PC-9 (cell line): Measurements from ENCODE around the gene FAM47E. TPM values are rescaled to one million over a fixed set of nuclear protein-coding genes. Genes with fewer than 3 reads are reported as not detected.
"Not testable (repeated sequence)": the region's sequence is repeated elsewhere in the genome, so short reads cannot be mapped to it uniquely, and the experiment has no call there.

Experiments used
- BruUV-seq: library from RNA; stranded (reverse); fragments of 400-500 nt; replicated peaks from 2 replicates; lab custom pipeline; 2021; lab: Mats Ljungman, UMichigan
- CTCF ChIA-PET: fragments of 300-600 bp; sonication (Branson Sonifier 250); formaldehyde crosslinking; loops from one replicate; lab custom pipeline; 2022; ENCODE audit warnings: antibody characterized with exemption; lab: Charles Lee
- POLR2A ChIA-PET: fragments of 300-600 bp; sonication (Branson Sonifier 250); formaldehyde crosslinking; loops from one replicate; lab custom pipeline; 2022; ENCODE audit warnings: antibody characterized with exemption; ENCODE audit not compliant: unreplicated experiment; lab: Charles Lee
- DNase-seq, 2 experiments: peaks; one replicate each; pipeline versions ENCODE4 v3.0.0 to v3.0.0-alpha.2; 2015 to 2022; ENCODE audit warnings: mixed read lengths in 1 of 2
- H2AFZ ChIP-seq: fragments of 200-600 bp; sonication (generic); 2 replicates; pipeline ENCODE4 v1.8.1; 2017; ENCODE audit warnings: antibody characterized with exemption
- H3F3A ChIP-seq: fragments of 200-600 bp; sonication (generic); 2 replicates; pipeline ENCODE4 v1.8.1; 2017; ENCODE audit warnings: antibody characterized with exemption, mild to moderate bottlenecking, low read depth; ENCODE audit not compliant: insufficient read depth
- H3K27ac ChIP-seq: fragments of 200-600 bp; sonication (generic); 2 replicates; pipeline ENCODE4 v1.6.1; 2016; ENCODE audit warnings: mixed run types
- H3K27me3 ChIP-seq: fragments of 200-600 bp; sonication (generic); 2 replicates; pipeline ENCODE4 v1.6.1; 2016; ENCODE audit warnings: low read depth, mixed run types; ENCODE audit not compliant: insufficient read depth
- H3K36me3 ChIP-seq: fragments of 200-600 bp; sonication (generic); 2 replicates; pipeline ENCODE4 v1.6.1; 2016; ENCODE audit warnings: low read depth, mixed run types
- H3K4me1 ChIP-seq: fragments of 200-600 bp; sonication (generic); replicated peaks from 2 replicates; pipeline ENCODE4 v1.6.1; 2016; ENCODE audit warnings: mixed run types; ENCODE audit not compliant: insufficient read depth
- H3K4me2 ChIP-seq: fragments of 200-600 bp; sonication (generic); 2 replicates; pipeline ENCODE4 v1.6.1; 2017; ENCODE audit warnings: mixed run types
- H3K4me3 ChIP-seq: fragments of 200-600 bp; sonication (generic); 2 replicates; pipeline ENCODE4 v1.6.1; 2016; ENCODE audit warnings: mixed run types
- H3K79me2 ChIP-seq: fragments of 200-600 bp; sonication (generic); 2 replicates; pipeline ENCODE4 v1.6.1; 2017; ENCODE audit warnings: low read depth, mixed run types
- H3K9me2 ChIP-seq: fragments of 200-600 bp; sonication (generic); 2 replicates; pipeline ENCODE4 v1.8.1; 2017; ENCODE audit warnings: mild to moderate bottlenecking; ENCODE audit not compliant: insufficient read depth
- H3K9me3 ChIP-seq: fragments of 200-600 bp; sonication (generic); 2 replicates; pipeline ENCODE4 v1.8.1; 2016; ENCODE audit warnings: low read depth; ENCODE audit not compliant: insufficient read depth
- H4K20me1 ChIP-seq: fragments of 200-600 bp; sonication (generic); 2 replicates; pipeline ENCODE4 v1.8.1; 2017; ENCODE audit not compliant: insufficient read depth
- EZH2 ChIP-seq: fragments of 200-600 bp; sonication (generic); IDR thresholded peaks from 2 replicates; pipeline ENCODE4 v1.8.0; 2017; ENCODE audit warnings: antibody characterized with exemption, low read depth
- intact Hi-C: fragments of 100-400 bp; cut with micrococcal nuclease; formaldehyde crosslinking; loops from one replicate; pipeline ENCODE4 v1.10.0; 2022; ENCODE audit not compliant: unreplicated experiment
- total RNA-seq: library from RNA; stranded (reverse); gene quantifications from 2 replicates; pipeline ENCODE4 v1.2.3, GENCODE V29; 2021
- TF ChIP-seq, protein P1 (sequence below): fragments of 200-600 bp; sonication (generic); conservative IDR thresholded peaks from 2 replicates; pipeline ENCODE4 v1.6.1; 2017; ENCODE audit warnings: mixed run types, antibody characterized with exemption, mild to moderate bottlenecking, moderate library complexity

Gene FAM47E
- total RNA-seq, 1 experiment from 2014 or later = 2.2 TPM

DNA sequence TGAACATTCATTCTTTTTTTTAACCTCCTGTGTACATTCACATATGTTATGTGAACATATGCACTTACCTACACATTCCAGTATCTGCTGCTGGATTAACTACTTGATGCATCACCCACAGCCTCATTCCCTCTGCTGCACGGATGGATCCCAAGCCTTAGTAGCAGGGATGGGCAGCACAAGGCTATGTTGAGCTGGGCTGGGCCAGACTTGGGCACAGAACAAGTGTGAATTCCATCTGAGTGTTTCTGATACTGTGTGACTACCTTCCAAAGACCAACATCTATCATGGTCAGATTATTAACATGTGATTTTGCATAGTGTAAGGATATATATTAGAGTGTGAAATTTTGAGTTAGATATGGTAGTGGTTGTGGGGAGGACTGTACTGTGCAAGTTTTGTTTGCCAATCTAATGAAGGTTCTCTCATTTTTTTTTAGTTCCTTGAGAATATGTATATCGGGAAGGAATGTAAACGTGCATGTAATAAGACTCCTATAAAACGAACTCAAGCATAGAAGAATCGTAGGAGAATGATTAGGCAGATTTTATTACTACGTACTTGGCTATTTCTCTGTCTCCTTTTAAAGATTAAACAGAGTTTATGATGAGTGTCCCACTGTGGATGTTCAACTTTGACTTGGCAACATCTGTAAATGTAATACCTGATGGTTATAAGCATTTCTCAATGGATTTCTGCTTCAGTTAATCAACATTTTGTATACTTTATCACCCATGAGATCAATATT is 31.6 kb downstream of the FAM47E start:
- BruUV-seq = no TSS peak
- DNase-seq = no peak

DNA sequence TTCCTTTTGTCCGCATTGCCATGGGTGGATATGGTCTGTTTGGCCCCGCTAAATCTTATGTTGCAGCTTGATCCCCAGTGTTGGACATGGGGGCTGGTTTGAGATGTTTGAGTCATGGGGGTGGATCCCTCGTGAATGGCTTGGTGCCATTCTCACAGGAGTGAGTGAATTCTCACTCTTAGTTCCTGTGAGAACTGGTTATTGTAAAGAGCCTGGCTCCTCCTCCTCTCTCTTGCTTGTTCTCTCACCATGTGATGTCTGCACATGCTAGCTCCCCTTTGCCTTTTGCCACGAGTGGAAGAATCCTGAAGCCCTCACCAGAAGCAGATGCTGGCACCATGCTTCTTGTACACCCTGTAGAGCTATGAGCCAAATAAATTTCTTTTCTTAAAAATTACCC is 32.4 kb downstream of the FAM47E start:
- Histone ChIP-seq H3K9me2 (no peaks in the 10 kb centered on the region), H3K9me3 (no peaks in the 10 kb centered on the region), H3K4me3 (no peak overlapping the region), H3K4me2 (no peak overlapping the region), H3K36me3 (no peaks in the 10 kb centered on the region), H3F3A (no peaks in the 10 kb centered on the region), H3K27ac (no peak overlapping the region), H3K27me3 (no peaks in the 10 kb centered on the region), H3K4me1 (no peaks in the 10 kb centered on the region), H3K79me2 (no peaks in the 10 kb centered on the region), H4K20me1 (no peaks in the 10 kb centered on the region), H2AFZ (no peak overlapping the region)
- intact Hi-C loops = no loop called here
- BruUV-seq = no TSS peak
- POLR2A ChIA-PET = no interaction called here
- TF ChIP-seq, protein P1, sequence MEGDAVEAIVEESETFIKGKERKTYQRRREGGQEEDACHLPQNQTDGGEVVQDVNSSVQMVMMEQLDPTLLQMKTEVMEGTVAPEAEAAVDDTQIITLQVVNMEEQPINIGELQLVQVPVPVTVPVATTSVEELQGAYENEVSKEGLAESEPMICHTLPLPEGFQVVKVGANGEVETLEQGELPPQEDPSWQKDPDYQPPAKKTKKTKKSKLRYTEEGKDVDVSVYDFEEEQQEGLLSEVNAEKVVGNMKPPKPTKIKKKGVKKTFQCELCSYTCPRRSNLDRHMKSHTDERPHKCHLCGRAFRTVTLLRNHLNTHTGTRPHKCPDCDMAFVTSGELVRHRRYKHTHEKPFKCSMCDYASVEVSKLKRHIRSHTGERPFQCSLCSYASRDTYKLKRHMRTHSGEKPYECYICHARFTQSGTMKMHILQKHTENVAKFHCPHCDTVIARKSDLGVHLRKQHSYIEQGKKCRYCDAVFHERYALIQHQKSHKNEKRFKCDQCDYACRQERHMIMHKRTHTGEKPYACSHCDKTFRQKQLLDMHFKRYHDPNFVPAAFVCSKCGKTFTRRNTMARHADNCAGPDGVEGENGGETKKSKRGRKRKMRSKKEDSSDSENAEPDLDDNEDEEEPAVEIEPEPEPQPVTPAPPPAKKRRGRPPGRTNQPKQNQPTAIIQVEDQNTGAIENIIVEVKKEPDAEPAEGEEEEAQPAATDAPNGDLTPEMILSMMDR = no peak
- no peak for TF ChIP-seq EZH2
- DNase-seq = no peak
- CTCF ChIA-PET = no interaction called here

More for the DNA sequence above, 31.6 kb downstream of the FAM47E start:
- Histone ChIP-seq H3K79me2 (no peaks in the 10 kb centered on the region), H4K20me1 (no peaks in the 10 kb centered on the region), H3K27me3 (no peaks in the 10 kb centered on the region), H3K4me3 (no peak overlapping the region), H3K4me1 (no peaks in the 10 kb centered on the region), H3F3A (no peaks in the 10 kb centered on the region), H3K9me3 (no peaks in the 10 kb centered on the region), H3K36me3 (no peaks in the 10 kb centered on the region), H3K9me2 (no peaks in the 10 kb centered on the region), H2AFZ (no peak overlapping the region), H3K27ac (no peak overlapping the region), H3K4me2 (no peak overlapping the region)
- intact Hi-C loops = no loop called here
- ChIA-PET CTCF (no interaction called here), POLR2A (no interaction called here)
- TF ChIP-seq, protein P1 = no peak
- no peak for TF ChIP-seq EZH2

DNA sequence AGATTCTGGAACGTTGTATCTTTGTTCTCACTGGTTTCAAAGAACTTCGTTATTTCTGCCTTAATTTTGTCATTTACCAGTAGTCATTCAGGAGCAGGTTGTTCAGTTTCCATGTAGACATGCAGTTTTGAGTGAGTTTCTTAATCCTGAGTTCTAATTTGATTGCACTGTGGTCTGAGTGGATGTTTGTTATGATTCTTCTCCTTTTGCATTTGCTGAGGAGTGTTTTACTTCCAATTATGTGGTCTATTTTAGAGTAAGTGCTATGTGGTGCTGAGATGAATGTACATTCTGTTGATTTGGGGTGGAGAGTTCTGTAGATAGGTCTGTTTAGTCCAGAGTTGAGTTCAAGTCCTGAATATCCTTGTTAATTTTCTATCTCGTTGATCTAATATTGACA is 36.3 kb downstream of the FAM47E start:
- H3K9me3 ChIP-seq, H3K4me1 ChIP-seq, intact Hi-C loops, DNase-seq, H3K27me3 ChIP-seq, H3K27ac ChIP-seq, H2AFZ ChIP-seq, H3K36me3 ChIP-seq, H3K4me2 ChIP-seq, H3K4me3 ChIP-seq, H3K79me2 ChIP-seq, H3F3A ChIP-seq, H3K9me2 ChIP-seq, POLR2A ChIA-PET, BruUV-seq, H4K20me1 ChIP-seq: not testable (repeated sequence)
- CTCF ChIA-PET = interaction anchor here (0.6 kb wide), 1 partner anchor 415 kb away, joined by 4 read pairs; no protein-coding TSS in a partner anchor

DNA sequence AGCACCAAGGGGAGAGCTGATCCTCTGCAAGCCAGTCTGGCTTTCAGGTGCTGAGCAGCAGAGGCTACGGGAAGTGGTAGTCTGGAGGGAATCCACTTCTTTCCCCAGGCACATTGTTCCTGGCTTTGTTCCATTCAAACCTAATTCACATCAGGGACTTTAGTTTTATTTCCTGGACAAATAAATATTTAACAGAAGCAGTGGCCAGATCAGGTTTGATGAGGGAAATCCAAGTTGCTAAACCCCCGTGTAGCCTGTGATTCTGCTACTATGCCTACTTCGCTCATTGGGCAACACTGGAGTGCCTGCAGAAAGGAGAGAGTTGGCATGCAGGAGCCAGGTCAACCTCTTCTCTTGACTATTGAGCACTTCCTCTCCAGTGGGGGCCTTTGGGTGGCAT is 41.2 kb downstream of the FAM47E start:
- no peaks in the 10 kb centered on the region for H4K20me1 ChIP-seq
- TF ChIP-seq, protein P1 = no peak
- no peak for TF ChIP-seq EZH2
- H3K9me3 ChIP-seq = no peaks in the 10 kb centered on the region
- no TSS peak for BruUV-seq
- H3K9me2 ChIP-seq = no peaks in the 10 kb centered on the region
- H3K4me2 ChIP-seq = no peak overlapping the region
- H3F3A ChIP-seq = no peaks in the 10 kb centered on the region
- ChIA-PET CTCF (no interaction called here), POLR2A (no interaction called here)
- no peak overlapping the region for H3K27ac ChIP-seq
- no peaks in the 10 kb centered on the region for H3K4me1 ChIP-seq
- DNase-seq = no peak
- no peak overlapping the region for H3K4me3 ChIP-seq
- intact Hi-C loops = no loop called here
- H3K27me3 ChIP-seq = no peaks in the 10 kb centered on the region
- H3K36me3 ChIP-seq = no peaks in the 10 kb centered on the region
- H2AFZ ChIP-seq = no peak overlapping the region
- no peaks in the 10 kb centered on the region for H3K79me2 ChIP-seq
